SU-DHL-6 (cell line): ENCODE measurements around the gene CELSR1.

Source experiments
- CTCF ChIP-seq: fragments of 200-600 bp; sonication (generic); IDR thresholded peaks from one replicate; pipeline ENCODE4 v1.5.1; 2017; ENCODE audit warnings: antibody characterized with exemption, mild to moderate bottlenecking, low read length, moderate library complexity; ENCODE audit not compliant: insufficient read depth, poor library complexity, severe bottlenecking
- EZH2phosphoT487 ChIP-seq: fragments of 200-600 bp; sonication (generic), shearing (Covaris generic); conservative IDR thresholded peaks from 2 replicates; pipeline ENCODE4 v1.6.1; 2018; ENCODE audit warnings: mild to moderate bottlenecking, antibody characterized with exemption, low read length, moderate library complexity, mixed read lengths

- TF ChIP-seq CTCF: no peak
- no peak for TF ChIP-seq EZH2phosphoT487
Measured at GRCh38 chr22:46428602-46429324, 108.7 kb downstream of the CELSR1 start.
